CD8-positive, alpha-beta memory T cell (primary cell): ENCODE results near the gene RABL3. TPM values are rescaled to one million over a fixed set of nuclear protein-coding genes. Genes with fewer than 3 reads are reported as not detected.
"Not testable (repeated sequence)": the region's sequence is repeated elsewhere in the genome, so short reads cannot be mapped to it uniquely, and the experiment has no call there.

Source experiments
- CTCF ChIA-PET: fragments of 350-600 bp; sonication (Branson Sonifier 250); formaldehyde crosslinking; loops from one replicate; lab custom pipeline; 2021; ENCODE audit warnings: antibody characterized with exemption; lab: Charles Lee
- POLR2A ChIA-PET: fragments of 350-600 bp; sonication (Branson Sonifier 250); formaldehyde crosslinking; loops from one replicate; lab custom pipeline; 2021; ENCODE audit warnings: antibody characterized with exemption; lab: Charles Lee
- DNase-seq, 5 donors: peaks; one replicate each; pipeline versions ENCODE4 v3.0.0 to v3.0.0-alpha.2; 2020 to 2022; ENCODE audit warnings: mixed read lengths in 1 of 5
- H3K27ac ChIP-seq: one replicate; pipeline ENCODE4 v1.7.0; 2013; ENCODE audit warnings: low read depth, mild to moderate bottlenecking, low read length, moderate library complexity
- H3K27me3 ChIP-seq: 2 replicates; pipeline ENCODE4 v1.7.0; 2013; ENCODE audit warnings: low read length, mild to moderate bottlenecking; ENCODE audit not compliant: insufficient read depth, poor library complexity, severe bottlenecking
- H3K36me3 ChIP-seq: 2 replicates; pipeline ENCODE4 v1.7.0; 2013; ENCODE audit warnings: mild to moderate bottlenecking, low read length, moderate library complexity; ENCODE audit not compliant: insufficient read depth
- H3K4me1 ChIP-seq: 2 replicates; pipeline ENCODE4 v1.7.0; 2013; ENCODE audit warnings: mild to moderate bottlenecking, low read length, moderate library complexity; ENCODE audit not compliant: insufficient read depth
- H3K4me3 ChIP-seq: 2 replicates; pipeline ENCODE4 v1.7.0; 2013; ENCODE audit warnings: mild to moderate bottlenecking, low read length
- H3K9me3 ChIP-seq: 2 replicates; pipeline ENCODE4 v1.7.0; 2013; ENCODE audit warnings: mild to moderate bottlenecking, low read length
- H3K27ac Mint-ChIP-seq, 8 donors: one replicate each; pipeline ENCODE4 v1.8.0; 2020 to 2021; ENCODE audit warnings: mixed read lengths in 8 of 8, mild to moderate bottlenecking in 6 of 8, inconsistent platforms in 3 of 8, moderate library complexity in 3 of 8
- H3K27me3 Mint-ChIP-seq, 2 donors: one replicate each; pipeline ENCODE4 v1.8.0; 2020 to 2021; ENCODE audit warnings: mixed read lengths in 2 of 2, mild to moderate bottlenecking in 1 of 2, moderate library complexity in 1 of 2
- H3K36me3 Mint-ChIP-seq, 3 donors: one replicate each; pipeline ENCODE4 v1.8.0; 2020 to 2021; ENCODE audit warnings: mixed read lengths in 3 of 3, inconsistent platforms in 1 of 3, mild to moderate bottlenecking in 1 of 3
- H3K4me1 Mint-ChIP-seq, 3 donors: one replicate each; pipeline ENCODE4 v1.8.0; 2020 to 2021; ENCODE audit warnings: mixed read lengths in 3 of 3, inconsistent platforms in 1 of 3, mild to moderate bottlenecking in 1 of 3
- H3K4me3 Mint-ChIP-seq, 7 donors: one replicate each; pipeline ENCODE4 v1.8.0; 2020 to 2021; ENCODE audit warnings: mixed read lengths in 7 of 7, mild to moderate bottlenecking in 6 of 7, moderate library complexity in 4 of 7, inconsistent platforms in 2 of 7
- H3K9me3 Mint-ChIP-seq, 5 donors: one replicate each; pipeline ENCODE4 v1.8.0; 2020 to 2022; ENCODE audit warnings: mixed read lengths in 5 of 5, mild to moderate bottlenecking in 3 of 5, moderate library complexity in 2 of 5, inconsistent platforms in 1 of 5
- polyA plus RNA-seq: library from polyadenylated mRNA; unstranded; fragments of 300-500 nt; fragmentation: Illumina TruSeq; gene quantifications from one replicate; pipeline ENCODE4 v1.2.3, GENCODE V29; 2021
- total RNA-seq, 2 experiments: library from RNA; stranded (reverse); gene quantifications; one replicate each; pipeline ENCODE4 v1.2.3, GENCODE V29; 2021

The RABL3 gene
- total and polyA plus RNA-seq, 3 experiments from 2014 or later: 35.8 to 40.4 (median 39.0) TPM

GRCh38 chr3:120719167-120719834 is 23.0 kb downstream of the RABL3 start:
- peak overlapping the region; percentile 84 to 89 (median 86) for H3K4me3 Mint-ChIP-seq
- H3K27me3 Mint-ChIP-seq, H3K36me3 ChIP-seq, H3K9me3 ChIP-seq, H3K27ac ChIP-seq, H3K27me3 ChIP-seq, H3K9me3 Mint-ChIP-seq: not testable (repeated sequence)
- DNase-seq: peak; percentile 54 to 91 (median 80)
- ChIA-PET POLR2A (interaction anchor here (0.6 to 2.8 kb wide), 2 partner anchors 26 to 123 kb away, joined by 3 to 7 read pairs; partner anchors contain the start of gene NDUFB4), CTCF (interaction anchor here (1.2 to 2.6 kb wide), 6 partner anchors 9 to 160 kb away, joined by 4 to 11 read pairs (median 7); partner anchors contain the start of gene NDUFB4)
- peaks cover 5 to 14% (median 12%) of the 10 kb centered on the region in 3 donors for H3K36me3 Mint-ChIP-seq
- Histone ChIP-seq H3K4me1 (peaks cover 13% of the 10 kb centered on the region), H3K4me3 (peak overlapping the region; percentile 64)
- peaks cover 33 to 48% (median 34%) of the 10 kb centered on the region in 3 donors for H3K4me1 Mint-ChIP-seq
- H3K27ac Mint-ChIP-seq: peak overlapping the region; percentile 94 to 98 (median 96)

- Histone ChIP-seq H3K4me3 (no peak overlapping the region), H3K27ac (no peak overlapping the region), H3K9me3 (no peaks in the 10 kb centered on the region), H3K4me1 (peaks cover 1% of the 10 kb centered on the region), H3K27me3 (no peaks in the 10 kb centered on the region), H3K36me3 (no peaks in the 10 kb centered on the region)
- ChIA-PET POLR2A (no interaction called here), CTCF (no interaction called here)
- peak overlapping the region in 3 of 8 donors; percentile 38 to 48 (median 43) for H3K27ac Mint-ChIP-seq
- H3K9me3 Mint-ChIP-seq: no peaks in the 10 kb centered on the region
- no peak for DNase-seq
- peaks cover 5 to 21% (median 9%) of the 10 kb centered on the region in 3 donors for H3K4me1 Mint-ChIP-seq
- no peaks in the 10 kb centered on the region for H3K27me3 Mint-ChIP-seq
- H3K4me3 Mint-ChIP-seq: no peak overlapping the region
- H3K36me3 Mint-ChIP-seq: peaks cover 0 to 9% (median 6%) of the 10 kb centered on the region in 3 donors
Observed at GRCh38 chr3:120713262-120713661, 29.1 kb downstream of the RABL3 start.

- no peak for DNase-seq
- Histone ChIP-seq H3K4me1 (no peaks in the 10 kb centered on the region), H3K27ac (no peak overlapping the region), H3K9me3 (no peaks in the 10 kb centered on the region), H3K36me3 (no peaks in the 10 kb centered on the region), H3K27me3 (no peaks in the 10 kb centered on the region), H3K4me3 (no peak overlapping the region)
- Mint-ChIP-seq H3K27me3 (no peaks in the 10 kb centered on the region), H3K9me3 (no peaks in the 10 kb centered on the region), H3K36me3 (peaks cover 0 to 26% (median 9%) of the 10 kb centered on the region in 3 donors), H3K4me1 (peaks cover 5 to 21% (median 7%) of the 10 kb centered on the region in 3 donors), H3K4me3 (no peak overlapping the region), H3K27ac (no peak overlapping the region)
- ChIA-PET CTCF (no interaction called here), POLR2A (no interaction called here)
Observed at GRCh38 chr3:120710369-120710768, 31.9 kb downstream of the RABL3 start.

- Histone ChIP-seq H3K27me3 (no peaks in the 10 kb centered on the region), H3K36me3 (peaks cover 3% of the 10 kb centered on the region), H3K9me3 (no peaks in the 10 kb centered on the region), H3K4me3 (no peak overlapping the region), H3K4me1 (no peaks in the 10 kb centered on the region), H3K27ac (no peak overlapping the region)
- DNase-seq: no peak
- Mint-ChIP-seq H3K9me3 (peaks cover 0 to 4% (median 1%) of the 10 kb centered on the region in 5 donors), H3K4me3 (no peak overlapping the region), H3K36me3 (peaks cover 12 to 39% (median 18%) of the 10 kb centered on the region in 3 donors), H3K27me3 (no peaks in the 10 kb centered on the region), H3K27ac (no peak overlapping the region), H3K4me1 (peaks cover 5 to 15% (median 9%) of the 10 kb centered on the region in 3 donors)
- ChIA-PET CTCF (no interaction called here), POLR2A (no interaction called here)
Observed at GRCh38 chr3:120708408-120708807, 33.9 kb downstream of the RABL3 start.

- H3K4me1 ChIP-seq: no peaks in the 10 kb centered on the region
- H3K36me3 ChIP-seq: peaks cover 3% of the 10 kb centered on the region
- CTCF ChIA-PET: no interaction called here
- H3K27me3 Mint-ChIP-seq: no peaks in the 10 kb centered on the region
- no peak overlapping the region for H3K4me3 Mint-ChIP-seq
- H3K9me3 Mint-ChIP-seq: peaks cover 0 to 6% (median 3%) of the 10 kb centered on the region in 5 donors
- H3K4me1 Mint-ChIP-seq: peaks cover 5 to 11% (median 5%) of the 10 kb centered on the region in 3 donors
- POLR2A ChIA-PET: no interaction called here
- peak overlapping the region in 2 of 8 donors; percentile 21 to 50 for H3K27ac Mint-ChIP-seq
- peaks cover 22 to 50% (median 22%) of the 10 kb centered on the region in 3 donors for H3K36me3 Mint-ChIP-seq
- no peaks in the 10 kb centered on the region for H3K27me3 ChIP-seq
- DNase-seq: no peak
- H3K27ac ChIP-seq: no peak overlapping the region
- H3K4me3 ChIP-seq: no peak overlapping the region
- H3K9me3 ChIP-seq: no peaks in the 10 kb centered on the region
Observed at GRCh38 chr3:120706950-120707349, 35.4 kb downstream of the RABL3 start.

GRCh38 chr3:120705884-120706582 is 36.3 kb downstream of the RABL3 start:
- H3K4me3 ChIP-seq: no peak overlapping the region
- no peak for DNase-seq
- Mint-ChIP-seq H3K36me3 (peaks cover 22 to 54% (median 22%) of the 10 kb centered on the region in 3 donors), H3K27me3 (no peaks in the 10 kb centered on the region), H3K27ac (no peak overlapping the region), H3K4me1 (peaks cover 5 to 11% (median 5%) of the 10 kb centered on the region in 3 donors), H3K9me3 (peaks cover 0 to 6% (median 3%) of the 10 kb centered on the region in 5 donors), H3K4me3 (no peak overlapping the region)
- no peaks in the 10 kb centered on the region for H3K9me3 ChIP-seq
- H3K27ac ChIP-seq: no peak overlapping the region
- H3K4me1 ChIP-seq: no peaks in the 10 kb centered on the region
- ChIA-PET POLR2A (no interaction called here), CTCF (no interaction called here)
- peaks cover 3% of the 10 kb centered on the region for H3K36me3 ChIP-seq
- no peaks in the 10 kb centered on the region for H3K27me3 ChIP-seq

GRCh38 chr3:120699333-120699732 is 43.0 kb downstream of the RABL3 start:
- ChIA-PET POLR2A (no interaction called here), CTCF (interaction anchor here (1.2 kb wide), 1 partner anchor 140 kb away, joined by 3 read pairs; no protein-coding TSS in a partner anchor)
- Mint-ChIP-seq H3K4me1 (peaks cover 0 to 2% (median 0%) of the 10 kb centered on the region in 3 donors), H3K9me3 (peaks cover 0 to 6% (median 3%) of the 10 kb centered on the region in 5 donors), H3K36me3 (peaks cover 28 to 57% (median 33%) of the 10 kb centered on the region in 3 donors), H3K27me3 (no peaks in the 10 kb centered on the region), H3K27ac (peak overlapping the region in 1 of 8 donors; percentile 8), H3K4me3 (no peak overlapping the region)
- no peak for DNase-seq
- H3K4me1 ChIP-seq: no peaks in the 10 kb centered on the region
- H3K27me3 ChIP-seq: no peaks in the 10 kb centered on the region
- no peak overlapping the region for H3K27ac ChIP-seq
- no peak overlapping the region for H3K4me3 ChIP-seq
- no peaks in the 10 kb centered on the region for H3K9me3 ChIP-seq
- H3K36me3 ChIP-seq: peaks cover 7% of the 10 kb centered on the region
